ENCODE data around the gene ACSM2B.
"Not testable (repeated sequence)": the region's sequence is repeated elsewhere in the genome, so short reads cannot be mapped to it uniquely, and the experiment has no call there.

Gene ACSM2B

GRCh38 chr16:20595068-20595467 lies 18.9 kb upstream of the ACSM2B start:
- DNase-seq (ENCODE audit: low spot score): not testable (repeated sequence)

- DNase-seq (ENCODE audit: low spot score): not testable (repeated sequence)
Measured at GRCh38 chr16:20592780-20593179, 16.6 kb upstream of the ACSM2B start.

- not testable (repeated sequence) for DNase-seq (ENCODE audit: low spot score)
Measured at GRCh38 chr16:20589486-20589885, 13.3 kb upstream of the ACSM2B start.

- not testable (repeated sequence) for DNase-seq (ENCODE audit: low spot score)
Measured at GRCh38 chr16:20587645-20588074, 11.5 kb upstream of the ACSM2B start.

GRCh38 chr16:20586716-20587115 lies 10.5 kb upstream of the ACSM2B start:
- DNase-seq (ENCODE audit: low spot score): not testable (repeated sequence)

- not testable (repeated sequence) for DNase-seq (ENCODE audit: low spot score)
Measured at GRCh38 chr16:20586112-20586511, 9.9 kb upstream of the ACSM2B start.

- DNase-seq (ENCODE audit: low spot score): not testable (repeated sequence)
Measured at GRCh38 chr16:20580487-20581259, 4.5 kb upstream of the ACSM2B start.

GRCh38 chr16:20578091-20578490 lies 1.9 kb upstream of the ACSM2B start:
- DNase-seq (ENCODE audit: low spot score): not testable (repeated sequence)

GRCh38 chr16:20569117-20569651 lies 7.0 kb downstream of the ACSM2B start:
- not testable (repeated sequence) for DNase-seq (ENCODE audit: low spot score)

GRCh38 chr16:20568404-20568803 lies 7.8 kb downstream of the ACSM2B start:
- no peak for DNase-seq (ENCODE audit: low spot score)

- DNase-seq (ENCODE audit: low spot score): no peak
Measured at GRCh38 chr16:20566864-20567263, 9.3 kb downstream of the ACSM2B start.

GRCh38 chr16:20565334-20565733 lies 10.8 kb downstream of the ACSM2B start:
- not testable (repeated sequence) for DNase-seq (ENCODE audit: low spot score)

GRCh38 chr16:20564218-20564617 lies 11.9 kb downstream of the ACSM2B start:
- not testable (repeated sequence) for DNase-seq (ENCODE audit: low spot score)

GRCh38 chr16:20555628-20556027 lies 20.5 kb downstream of the ACSM2B start:
- DNase-seq (ENCODE audit: low spot score): not testable (repeated sequence)

GRCh38 chr16:20554689-20555088 lies 21.5 kb downstream of the ACSM2B start:
- not testable (repeated sequence) for DNase-seq (ENCODE audit: low spot score)

- DNase-seq (ENCODE audit: low spot score): not testable (repeated sequence)
Measured at GRCh38 chr16:20553493-20553892, 22.7 kb downstream of the ACSM2B start.

- not testable (repeated sequence) for DNase-seq (ENCODE audit: low spot score)
Measured at GRCh38 chr16:20546951-20547350, 29.2 kb downstream of the ACSM2B start.

- DNase-seq (ENCODE audit: low spot score): not testable (repeated sequence)
Measured at GRCh38 chr16:20546278-20546853, 29.8 kb downstream of the ACSM2B start.

- DNase-seq (ENCODE audit: low spot score): not testable (repeated sequence)
Measured at GRCh38 chr16:20540603-20541316, 35.4 kb downstream of the ACSM2B start.

- DNase-seq (ENCODE audit: low spot score): no peak
Measured at GRCh38 chr16:20538687-20539086, 37.5 kb downstream of the ACSM2B start.

- DNase-seq (ENCODE audit: low spot score): no peak
Measured at GRCh38 chr16:20538181-20538580, 38.0 kb downstream of the ACSM2B start.

GRCh38 chr16:20536669-20537068 lies 39.5 kb downstream of the ACSM2B start:
- DNase-seq (ENCODE audit: low spot score): not testable (repeated sequence)
